Limb (tissue), 2 donors: ENCODE measurements around the gene COASY.

ENCODE experiments used
- DNase-seq, 2 donors: peaks; one replicate each; pipeline ENCODE4 v3.0.0-alpha.2; 2016; ENCODE audit errors: extremely low spot score in 2 of 2

Gene COASY

GRCh38 chr17:42561897-42562387 is at the start of gene COASY:
TSS of gene COASY (plus strand) at chr17:42562148. CDS start at chr17:42562623, 475 bp downstream.
- DNase-seq: peak; percentile 92 to 97

DNA sequence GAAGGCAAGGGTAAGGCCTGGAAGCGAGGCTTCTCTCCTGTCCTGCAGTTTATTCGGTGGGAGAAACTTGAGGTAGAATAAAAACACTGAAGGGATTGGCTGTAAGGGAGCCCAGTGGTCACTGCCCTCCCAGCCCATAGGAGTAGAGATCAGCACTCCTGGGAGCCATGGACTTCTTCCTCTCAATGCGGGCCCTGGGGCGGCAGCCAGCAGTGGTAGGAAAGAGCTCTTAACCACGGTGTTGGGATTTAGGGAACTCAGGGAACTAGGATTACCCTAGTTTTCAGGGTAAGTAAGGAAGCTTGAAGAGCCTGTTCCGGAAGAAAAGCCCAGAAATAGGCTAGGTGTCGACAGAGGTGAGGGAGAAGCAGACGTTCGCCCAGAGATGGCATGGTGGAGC is 49.7 kb upstream of the COASY start:
- no peak for DNase-seq

GRCh38 chr17:42512733-42513251 is 49.2 kb upstream of the COASY start:
- DNase-seq: no peak

DNA sequence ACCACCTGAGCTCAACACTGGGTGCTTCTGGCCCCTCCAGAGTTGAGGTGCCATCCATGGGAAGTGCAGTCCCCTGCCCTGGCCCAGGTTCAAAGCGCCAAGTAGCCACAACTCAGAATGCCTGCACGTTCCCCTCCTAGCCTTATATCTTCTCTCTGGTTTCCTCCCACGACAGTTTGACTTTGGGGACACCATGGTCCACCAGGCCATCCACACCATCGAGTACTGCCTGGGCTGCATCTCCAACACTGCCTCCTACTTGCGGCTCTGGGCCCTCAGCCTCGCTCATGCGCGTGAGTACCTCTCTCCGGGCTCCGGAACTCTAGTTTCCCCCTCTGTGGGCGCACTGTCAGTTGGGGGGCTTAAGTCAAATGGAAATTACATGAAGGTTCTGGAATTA is 48.3 kb upstream of the COASY start:
- DNase-seq: no peak

GRCh38 chr17:42514279-42514678 is 47.7 kb upstream of the COASY start:
- no peak for DNase-seq

- no peak for DNase-seq
Observed at GRCh38 chr17:42514867-42515266, 47.1 kb upstream of the COASY start.

DNA sequence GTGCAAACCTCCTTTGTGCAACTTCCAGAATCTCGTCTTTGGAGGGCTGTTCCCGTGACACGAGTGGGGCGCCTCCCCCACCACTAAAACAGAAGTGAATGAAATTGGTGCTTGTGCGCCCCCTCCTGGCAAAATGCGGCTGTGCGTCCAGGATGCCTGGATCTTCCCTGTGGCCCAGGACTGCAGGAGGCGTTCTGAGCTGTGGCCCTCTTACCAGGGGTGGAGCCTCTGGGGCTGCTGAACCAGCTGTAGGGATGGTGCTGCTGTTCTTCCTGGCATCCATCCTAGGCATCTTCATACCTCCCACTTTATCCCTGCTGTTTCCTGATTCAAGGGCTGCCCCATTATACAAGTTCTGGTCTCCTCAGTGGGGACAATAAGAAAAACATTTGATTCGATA is 44.4 kb upstream of the COASY start:
- peak; percentile 72 to 83 for DNase-seq

DNA sequence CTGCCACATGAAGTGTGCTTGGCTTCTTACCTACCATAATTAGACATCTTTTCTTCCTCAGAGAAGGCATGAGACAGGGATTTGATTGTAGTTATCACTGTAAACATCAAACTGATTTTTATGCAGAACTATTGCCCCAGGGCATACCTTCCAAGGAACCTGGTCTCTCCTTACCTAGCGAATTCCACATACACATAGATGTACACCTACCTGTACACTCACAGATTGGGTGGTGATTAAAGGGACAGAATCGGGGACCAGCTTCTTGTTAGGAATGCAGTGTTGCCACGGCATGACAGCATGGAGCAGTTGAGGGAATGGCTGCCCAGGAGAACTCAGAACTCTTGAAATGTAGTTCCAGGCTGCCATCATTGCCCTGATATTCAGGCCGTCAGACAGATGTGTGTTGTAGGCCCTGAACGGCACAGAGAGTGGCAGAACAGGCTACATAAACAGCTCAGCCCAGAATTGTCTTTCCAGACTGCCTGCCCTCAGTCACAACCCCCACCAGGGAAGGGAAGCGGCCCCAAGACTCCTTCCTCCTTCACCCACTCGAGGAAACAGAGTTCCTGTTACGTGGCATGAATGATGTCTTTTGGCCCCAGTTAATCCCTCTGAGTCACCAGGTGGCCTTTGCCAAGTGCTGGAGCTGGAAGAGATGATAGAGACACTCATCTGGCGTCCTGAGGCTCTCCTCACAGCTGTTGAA is 43.7 kb upstream of the COASY start:
- peak; percentile 62 to 67 for DNase-seq

GRCh38 chr17:42518755-42519545 is 43.0 kb upstream of the COASY start:
- peak in 1 of 2 donors; percentile 61 for DNase-seq

- peak; percentile 85 to 90 for DNase-seq
Observed at GRCh38 chr17:42519546-42520491, 42.1 kb upstream of the COASY start.

DNA sequence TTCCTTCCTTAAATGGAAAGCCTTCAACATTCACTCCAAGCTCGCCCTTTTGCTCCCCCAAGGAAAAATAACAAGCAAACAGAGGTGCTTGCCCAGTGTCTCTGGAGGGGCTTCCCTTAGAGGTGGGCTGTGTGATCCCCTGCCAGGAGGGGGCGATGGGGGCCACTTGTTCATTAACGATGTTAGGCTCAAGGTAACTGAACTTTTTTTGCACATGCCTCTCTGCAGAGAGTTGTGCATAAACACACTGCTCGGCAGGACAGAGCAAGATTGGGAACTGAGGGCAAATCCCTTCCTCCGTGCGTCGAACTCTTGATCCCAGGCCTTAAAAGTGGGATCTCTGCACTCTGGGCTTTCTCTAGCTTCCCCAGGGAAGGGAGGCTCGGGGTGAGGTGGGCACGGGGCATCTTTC is 41.4 kb upstream of the COASY start:
- peak in 1 of 2 donors; percentile 54 for DNase-seq

DNA sequence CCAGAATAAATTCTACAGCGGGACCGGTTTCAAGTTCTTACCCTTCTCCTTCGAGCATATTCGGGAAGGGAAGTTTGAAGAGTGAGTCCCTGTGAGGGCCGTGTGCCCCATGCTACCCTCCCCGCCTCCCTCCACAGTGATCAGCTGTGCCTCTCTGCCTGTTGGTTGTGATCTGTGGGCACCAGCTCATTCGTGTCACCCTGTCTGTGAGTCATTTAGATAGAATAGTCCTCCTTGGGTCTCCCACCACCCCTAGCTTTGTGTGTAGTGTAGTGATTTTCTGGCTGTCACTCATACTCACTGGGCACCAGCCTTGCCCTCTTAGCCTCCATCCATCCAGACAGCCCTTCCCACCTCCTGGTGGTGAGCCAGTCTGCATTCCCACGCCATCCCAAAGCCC is 40.9 kb upstream of the COASY start:
- DNase-seq: no peak

DNA sequence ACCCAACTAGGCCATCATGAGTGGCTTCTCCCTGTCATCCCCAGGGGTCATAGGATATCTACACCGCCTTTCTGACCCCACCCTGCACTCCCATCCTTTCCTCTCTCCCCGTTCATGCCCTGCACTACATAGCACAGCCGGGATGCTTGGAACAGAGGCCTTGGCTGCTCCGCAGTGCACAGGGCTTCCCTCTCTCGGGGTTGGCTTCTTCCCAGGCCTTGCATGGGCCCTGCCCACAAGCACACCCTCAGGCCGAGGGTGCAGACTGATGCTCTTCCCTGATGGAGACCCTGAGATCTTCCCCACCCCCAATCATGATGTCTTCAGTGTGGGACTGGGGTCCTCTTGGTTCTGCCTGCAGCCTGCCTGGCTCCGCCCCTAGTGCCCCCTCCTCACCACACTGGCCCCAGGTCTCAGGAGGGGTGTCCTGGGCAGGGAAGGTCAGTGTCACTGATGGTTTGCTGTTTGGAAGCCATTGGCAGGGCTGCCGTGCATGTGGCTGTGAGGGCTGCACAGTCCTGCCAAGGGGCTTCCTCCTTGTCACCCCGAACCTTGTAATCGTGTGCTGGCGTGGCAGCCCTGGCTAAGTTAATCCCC is 40.2 kb upstream of the COASY start:
- DNase-seq: no peak

DNA sequence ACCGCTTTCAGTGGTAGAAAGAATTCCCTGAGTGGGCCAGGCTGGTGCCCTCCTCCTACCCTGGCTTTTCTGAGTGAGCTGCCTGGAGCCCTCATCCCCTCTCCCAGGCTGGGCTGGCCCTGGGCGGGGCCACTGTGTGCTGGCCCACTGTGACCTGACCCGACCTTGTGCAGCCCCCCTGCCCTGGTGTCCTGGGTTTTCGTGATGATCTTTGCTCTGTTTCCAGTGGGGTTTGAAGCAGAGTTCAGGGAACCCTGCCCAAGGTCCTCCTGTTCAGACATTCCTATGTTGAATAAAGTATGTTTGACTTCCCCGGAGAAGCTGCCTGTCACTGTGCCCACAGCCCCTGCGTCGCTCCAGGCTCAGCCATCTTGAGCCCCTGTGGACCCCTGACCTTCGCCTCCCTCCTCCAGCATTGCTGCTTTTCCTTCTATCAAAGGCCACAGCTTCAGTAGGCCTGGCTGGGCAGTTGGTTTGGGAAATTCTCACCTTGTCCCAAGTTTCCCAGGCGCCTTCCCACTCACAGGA is 39.6 kb upstream of the COASY start:
- DNase-seq: no peak

GRCh38 chr17:42522798-42523278 is 39.1 kb upstream of the COASY start:
- DNase-seq: no peak

- no peak for DNase-seq
Observed at GRCh38 chr17:42525221-42525620, 36.7 kb upstream of the COASY start.

GRCh38 chr17:42526031-42526444 is 35.9 kb upstream of the COASY start:
- no peak for DNase-seq

- no peak for DNase-seq
Observed at GRCh38 chr17:42527932-42528331, 34.0 kb upstream of the COASY start.

DNA sequence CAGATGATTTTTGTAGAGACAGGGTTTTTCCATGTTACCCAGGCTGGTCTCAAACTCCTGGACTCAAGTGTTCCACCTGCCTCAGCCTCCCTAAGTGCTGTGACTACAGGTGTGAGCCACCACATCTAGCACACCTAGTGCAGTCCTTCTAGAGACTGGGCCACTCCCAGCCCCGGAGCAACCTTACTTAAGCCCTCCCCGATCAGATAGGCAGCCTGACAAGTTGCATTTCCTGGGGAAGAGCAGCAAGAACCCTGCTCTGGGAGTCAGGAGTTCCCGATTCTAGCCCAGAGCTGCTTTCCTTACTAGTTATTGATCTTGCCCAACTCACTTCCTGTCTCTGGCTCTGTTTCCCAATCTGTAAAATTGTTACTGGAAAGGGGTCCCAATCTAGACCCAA is 32.9 kb upstream of the COASY start:
- no peak for DNase-seq

GRCh38 chr17:42530952-42531454 is 30.9 kb upstream of the COASY start:
- no peak for DNase-seq
